HEK293 (cell line): ENCODE measurements around the gene ATP7B.

Experiments used
- CTCF ChIA-PET: fragments of 350-600 bp; formaldehyde crosslinking; extraction: SDS; loops from one replicate; lab custom pipeline; 2021; ENCODE audit warnings: antibody characterized with exemption; lab: Yijun Ruan, JAX
- POLR2A ChIA-PET: fragments of 300-600 bp; formaldehyde crosslinking; extraction: SDS; loops from one replicate; lab custom pipeline; 2020; ENCODE audit warnings: antibody characterized with exemption, inconsistent platforms; lab: Yijun Ruan, JAX
- H3K27ac ChIP-seq: fragments of 200-500 bp; sonication (Bioruptor generic); 2 replicates; pipeline ENCODE4 v1.5.1; 2014; ENCODE audit warnings: low read depth, low read length, control low read depth, inconsistent platforms; ENCODE audit errors: extremely low read depth
- H3K36me3 ChIP-seq, 2 experiments: fragments of 200-500 bp in 1 of 2; sonication (Bioruptor generic) in 1 of 2; 1 replicate in 1 of 2; 2 replicates in 1 of 2; pipeline ENCODE4 v1.5.1; 2014 to 2017; ENCODE audit warnings: inconsistent platforms in 2 of 2, low read length in 2 of 2; ENCODE audit not compliant: control insufficient read depth in 2 of 2, insufficient read depth in 1 of 2
- H3K4me1 ChIP-seq: fragments of 200-500 bp; sonication (Bioruptor generic); 2 replicates; pipeline ENCODE4 v1.5.1; 2014; ENCODE audit warnings: mild to moderate bottlenecking, low read length, inconsistent platforms; ENCODE audit not compliant: control insufficient read depth, insufficient read depth
- H3K4me3 ChIP-seq: 2 replicates; pipeline ENCODE4 v1.5.1; 2011; ENCODE audit warnings: low read depth, mild to moderate bottlenecking, control low read depth, low read length, moderate library complexity
- H3K9me3 ChIP-seq: fragments of 200-500 bp; sonication (Bioruptor generic); 2 replicates; pipeline ENCODE4 v1.5.1; 2014; ENCODE audit warnings: low read depth, low read length, inconsistent platforms; ENCODE audit not compliant: control insufficient read depth, insufficient read depth
- GFI1B ChIP-seq: fragments of 450-650 bp; formaldehyde crosslinking; IDR thresholded peaks from 2 replicates; pipeline ENCODE4 v1.5.1; 2016; ENCODE audit warnings: missing biosample characterization, missing genetic modification characterization
- HOXA7 ChIP-seq: sonication (generic); formaldehyde crosslinking; IDR thresholded peaks from 2 replicates; pipeline ENCODE4 v1.8.1; 2022; ENCODE audit warnings: missing genetic modification reagents, borderline replicate concordance
- KLF7 ChIP-seq: fragments of 450-650 bp; formaldehyde crosslinking; IDR thresholded peaks from 2 replicates; pipeline ENCODE4 v1.5.1; 2016; ENCODE audit warnings: missing biosample characterization, missing genetic modification characterization, borderline replicate concordance
- RBAK ChIP-seq: fragments of 450-650 bp; formaldehyde crosslinking; IDR thresholded peaks from 2 replicates; pipeline ENCODE4 v1.5.1; 2016; ENCODE audit warnings: missing biosample characterization, missing genetic modification characterization
- SALL2 ChIP-seq: fragments of 450-650 bp; formaldehyde crosslinking; IDR thresholded peaks from 2 replicates; pipeline ENCODE4 v1.5.0; 2017; ENCODE audit warnings: missing biosample characterization, mild to moderate bottlenecking, missing genetic modification characterization, borderline replicate concordance
- SCRT2 ChIP-seq: fragments of 450-650 bp; formaldehyde crosslinking; IDR thresholded peaks from 2 replicates; pipeline ENCODE4 v1.5.1; 2016; ENCODE audit warnings: missing biosample characterization, missing genetic modification characterization
- SETDB1 ChIP-seq: IDR thresholded peaks from one replicate; pipeline ENCODE4 v1.6.1; 2017; ENCODE audit warnings: mild to moderate bottlenecking, low read length, moderate library complexity, mixed read lengths; ENCODE audit not compliant: insufficient read length
- SP2 ChIP-seq: fragments of 450-650 bp; formaldehyde crosslinking; IDR thresholded peaks from 2 replicates; pipeline ENCODE4 v1.5.1; 2016; ENCODE audit warnings: missing biosample characterization, missing genetic modification characterization
- YY2 ChIP-seq: fragments of 450-650 bp; formaldehyde crosslinking; IDR thresholded peaks from 2 replicates; pipeline ENCODE4 v1.5.1; 2016; ENCODE audit warnings: missing biosample characterization, missing genetic modification characterization
- ZBTB7A ChIP-seq: fragments of 450-650 bp; formaldehyde crosslinking; IDR thresholded peaks from 2 replicates; pipeline ENCODE4 v1.5.1; 2016; ENCODE audit warnings: low read depth, missing biosample characterization, missing genetic modification characterization
- ZNF10 ChIP-seq: fragments of 450-650 bp; formaldehyde crosslinking; IDR thresholded peaks from 2 replicates; pipeline ENCODE4 v1.5.1; 2017; ENCODE audit warnings: missing biosample characterization, missing genetic modification characterization
- ZNF121 ChIP-seq: fragments of 450-650 bp; formaldehyde crosslinking; IDR thresholded peaks from 2 replicates; pipeline ENCODE4 v1.5.1; 2016; ENCODE audit warnings: missing biosample characterization, missing genetic modification characterization
- ZNF133 ChIP-seq: fragments of 450-650 bp; formaldehyde crosslinking; IDR thresholded peaks from 2 replicates; pipeline ENCODE4 v1.5.1; 2016; ENCODE audit warnings: missing biosample characterization, missing genetic modification characterization
- ZNF146 ChIP-seq: fragments of 450-650 bp; formaldehyde crosslinking; IDR thresholded peaks from 2 replicates; pipeline ENCODE4 v1.5.1; 2016; ENCODE audit warnings: missing biosample characterization, missing genetic modification characterization
- ZNF37A ChIP-seq: fragments of 450-650 bp; IDR thresholded peaks from 2 replicates; pipeline ENCODE4 v1.5.1; 2018; ENCODE audit warnings: missing biosample characterization, missing genetic modification characterization
- ZNF394 ChIP-seq: fragments of 450-650 bp; formaldehyde crosslinking; IDR thresholded peaks from 2 replicates; pipeline ENCODE4 v1.5.1; 2016; ENCODE audit warnings: missing biosample characterization, missing genetic modification characterization, mild to moderate bottlenecking, moderate library complexity, borderline replicate concordance
- ZNF558 ChIP-seq: fragments of 450-650 bp; formaldehyde crosslinking; IDR thresholded peaks from 2 replicates; pipeline ENCODE4 v1.5.1; 2016; ENCODE audit warnings: missing biosample characterization, missing genetic modification characterization
- ZNF658 ChIP-seq: fragments of 450-650 bp; formaldehyde crosslinking; IDR thresholded peaks from 2 replicates; pipeline ENCODE4; 2016; ENCODE audit warnings: missing biosample characterization, missing genetic modification characterization
- ZNF830 ChIP-seq: fragments of 450-650 bp; IDR thresholded peaks from 2 replicates; pipeline ENCODE4 v1.5.0; 2018; ENCODE audit warnings: missing biosample characterization, missing genetic modification characterization, low read depth, mild to moderate bottlenecking, moderate library complexity
- TF ChIP-seq, protein P1 (sequence below): fragments of 450-650 bp; formaldehyde crosslinking; IDR thresholded peaks from 2 replicates; pipeline ENCODE4 v1.5.1; 2016; ENCODE audit warnings: missing biosample characterization, missing genetic modification characterization
- TF ChIP-seq, protein P2 (sequence below): fragments of 450-650 bp; formaldehyde crosslinking; IDR thresholded peaks from 2 replicates; pipeline ENCODE4 v1.5.1; 2016; ENCODE audit warnings: missing biosample characterization, missing genetic modification characterization, borderline replicate concordance

Gene ATP7B

DNA sequence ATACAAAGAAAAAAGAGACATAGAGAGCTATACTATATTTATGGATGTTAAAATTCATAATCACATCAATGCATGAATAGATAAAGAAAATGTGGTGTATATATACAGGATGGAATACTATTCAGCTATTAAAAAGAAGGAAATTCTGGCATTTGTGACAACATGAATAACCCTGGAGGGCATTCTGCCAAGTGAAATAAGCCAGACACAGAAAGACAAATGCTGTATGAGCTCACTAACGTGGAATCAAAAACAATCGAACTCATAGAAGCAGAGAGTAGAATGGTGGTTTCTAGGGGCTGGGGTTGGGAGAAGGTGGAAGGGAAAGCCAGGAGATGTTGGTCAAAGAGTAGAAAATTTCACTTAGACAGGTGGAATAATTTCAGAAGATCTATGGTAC lies 37.3 kb upstream of the ATP7B start:
- no peaks in the 10 kb centered on the region for H3K4me1 ChIP-seq
- no peak overlapping the region for H3K27ac ChIP-seq
- H3K36me3 ChIP-seq = no peaks in the 10 kb centered on the region
- CTCF ChIA-PET = interaction anchor here (0.6 kb wide), 1 partner anchor 919 kb away, joined by 6 read pairs; no protein-coding TSS in a partner anchor
- no peaks in the 10 kb centered on the region for H3K9me3 ChIP-seq
- no peak overlapping the region for H3K4me3 ChIP-seq
- TF ChIP-seq ZNF133 (tag by site-specific recombination) = no peak
- 0 out of 2 replicates have a peak, but pooled peaks have one; percentile 5 for TF ChIP-seq ZNF146 (tag by site-specific recombination)
- TF ChIP-seq, all 188 proteins: peak for 1
- POLR2A ChIA-PET = no interaction called here

DNA sequence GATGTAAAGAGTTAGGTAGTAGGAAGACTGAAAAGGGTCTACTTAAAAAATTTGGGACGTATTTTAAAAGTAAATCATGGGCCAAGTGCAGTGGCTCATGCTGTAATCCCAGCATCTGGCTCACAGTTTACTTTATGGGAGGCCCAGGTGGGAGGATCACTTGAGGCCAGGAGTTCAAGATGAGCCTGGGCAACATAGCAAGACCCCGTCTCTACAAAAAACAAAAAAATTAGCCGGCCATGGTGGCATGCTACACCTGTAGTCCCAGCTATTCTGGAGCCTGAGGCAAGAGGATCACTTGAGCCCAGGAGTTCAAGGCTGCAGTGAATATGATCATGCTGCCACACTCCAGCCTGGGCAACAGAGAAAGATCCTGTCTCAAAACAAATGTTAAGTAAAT lies 36.2 kb upstream of the ATP7B start:
- CTCF ChIA-PET = no interaction called here
- POLR2A ChIA-PET = no interaction called here
- no peak overlapping the region for H3K4me3 ChIP-seq

DNA sequence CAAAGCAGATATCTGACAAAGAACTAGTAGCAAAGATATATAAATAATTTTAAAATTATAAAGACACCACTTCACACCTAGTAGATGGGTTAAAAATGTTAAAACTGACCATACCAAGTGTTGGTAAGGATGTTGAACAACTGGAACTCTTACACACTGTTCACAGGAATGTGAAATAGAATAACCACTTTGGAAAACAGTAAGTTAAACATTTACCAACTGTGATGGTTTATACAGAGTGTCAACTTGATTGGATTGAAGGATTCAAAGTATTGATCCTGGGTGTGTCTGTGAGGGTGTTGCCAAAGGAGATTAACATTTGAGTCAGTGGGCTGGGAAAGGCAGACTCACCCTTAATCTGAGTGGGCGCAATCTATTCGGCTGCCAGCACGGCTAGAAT lies 32.4 kb upstream of the ATP7B start:
- Histone ChIP-seq H3K36me3 (no peaks in the 10 kb centered on the region), H3K9me3 (no peaks in the 10 kb centered on the region), H3K4me1 (no peaks in the 10 kb centered on the region), H3K4me3 (no peak overlapping the region), H3K27ac (no peak overlapping the region)
- ChIA-PET CTCF (no interaction called here), POLR2A (no interaction called here)
- TF ChIP-seq KLF7 (tag by site-specific recombination) (no peak), SCRT2 (tag by site-specific recombination) (no peak), ZNF394 (tag by site-specific recombination) (no peak), YY2 (tag by site-specific recombination) (no peak), HOXA7 (CRISPR knock-in tag) (no peak), ZNF558 (no peak), ZNF658 (no peak), ZBTB7A (tag by site-specific recombination) (no peak), SETDB1 (no peak), ZNF121 (tag by site-specific recombination) (no peak), RBAK (no peak), ZNF37A (tag by site-specific recombination) (no peak), SALL2 (tag by site-specific recombination) (no peak)
- TF ChIP-seq, protein P1, sequence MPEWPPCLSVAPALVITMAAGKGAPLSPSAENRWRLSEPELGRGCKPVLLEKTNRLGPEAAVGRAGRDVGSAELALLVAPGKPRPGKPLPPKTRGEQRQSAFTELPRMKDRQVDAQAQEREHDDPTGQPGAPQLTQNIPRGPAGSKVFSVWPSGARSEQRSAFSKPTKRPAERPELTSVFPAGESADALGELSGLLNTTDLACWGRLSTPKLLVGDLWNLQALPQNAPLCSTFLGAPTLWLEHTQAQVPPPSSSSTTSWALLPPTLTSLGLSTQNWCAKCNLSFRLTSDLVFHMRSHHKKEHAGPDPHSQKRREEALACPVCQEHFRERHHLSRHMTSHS (tag by site-specific recombination) = no peak

More for the DNA sequence above, 36.2 kb upstream of the ATP7B start:
- H3K4me1 ChIP-seq = no peaks in the 10 kb centered on the region
- no peak for TF ChIP-seq ZNF830 (tag by site-specific recombination)
- no peak for TF ChIP-seq GFI1B (tag by site-specific recombination)
- TF ChIP-seq, protein P2, sequence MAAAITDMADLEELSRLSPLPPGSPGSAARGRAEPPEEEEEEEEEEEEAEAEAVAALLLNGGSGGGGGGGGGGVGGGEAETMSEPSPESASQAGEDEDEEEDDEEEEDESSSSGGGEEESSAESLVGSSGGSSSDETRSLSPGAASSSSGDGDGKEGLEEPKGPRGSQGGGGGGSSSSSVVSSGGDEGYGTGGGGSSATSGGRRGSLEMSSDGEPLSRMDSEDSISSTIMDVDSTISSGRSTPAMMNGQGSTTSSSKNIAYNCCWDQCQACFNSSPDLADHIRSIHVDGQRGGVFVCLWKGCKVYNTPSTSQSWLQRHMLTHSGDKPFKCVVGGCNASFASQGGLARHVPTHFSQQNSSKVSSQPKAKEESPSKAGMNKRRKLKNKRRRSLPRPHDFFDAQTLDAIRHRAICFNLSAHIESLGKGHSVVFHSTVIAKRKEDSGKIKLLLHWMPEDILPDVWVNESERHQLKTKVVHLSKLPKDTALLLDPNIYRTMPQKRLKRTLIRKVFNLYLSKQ = no peak
- TF ChIP-seq SP2 (tag by site-specific recombination) = no peak
- TF ChIP-seq ZNF10 = no peak
- peak; percentile 66 for TF ChIP-seq ZNF121 (tag by site-specific recombination)
- no peak overlapping the region for H3K27ac ChIP-seq
- no peaks in the 10 kb centered on the region for H3K9me3 ChIP-seq
- H3K36me3 ChIP-seq = no peaks in the 10 kb centered on the region
